ENCODE measurements around the gene ITGA3. TPM values are rescaled to one million over a fixed set of nuclear protein-coding genes. Genes with fewer than 3 reads are reported as not detected.

The ITGA3 gene
- total RNA-seq (10 to 100 TPM; 22.7 to 52.3 (median 41.1) TPM), polyA plus RNA-seq (10 to 100 TPM in 1 of 3 donors, 1 to 10 TPM in 2; 5.5 to 16.6 (median 8.1) TPM)
- long read RNA-seq, donor 1, partial matches to known transcripts = 0 of 2 reads
- long read RNA-seq, donor 1, other reads (novel, unspliced or antisense) = 0 of 2 reads
- long read RNA-seq, donor 2, partial matches to known transcripts = 0 of 4 reads
- long read RNA-seq, donor 2, other reads (novel, unspliced or antisense) = 0 of 4 reads

- 0 to 1% (median 1%) methylated on average over 44 to 65 of the region's 65 CpGs for WGBS, 5 donors
- Histone ChIP-seq H3K4me3 (peak within 1 kb of the TSS; percentile 82 to 95 (median 86)), H3K9me3 (no peaks in the 10 kb centered on the region), H3K36me3 (no peaks in the 10 kb centered on the region), H3K4me1 (peaks cover 15 to 97% (median 61%) of the 10 kb centered on the region in 6 donors), H3K27me3 (replicated peaks in 1 of 7) (peaks cover 0 to 45% (median 0%) of the 10 kb centered on the region in 7 donors), H3K27ac (peak within 1 kb of the TSS; percentile 63 to 88 (median 82))
- intact Hi-C loops (cut with DNase I; ENCODE audit: low total_unique reads) = no loop called here
- DNase-seq = peak; percentile 82
- TF ChIP-seq POLR2AphosphoS5 (IDR thresholded peaks at IDR 0.05) = peak in 2 of 3 donors; percentile 76 to 77
- no peak for TF ChIP-seq CTCF (IDR thresholded peaks at IDR 0.05 in 8 of 11, conservative IDR thresholded peaks at IDR 0.05 in 3 of 11)
- TF ChIP-seq POLR2A (IDR thresholded peaks at IDR 0.05) = no peak
Measured at GRCh38 chr17:50055426-50056216, at the start of gene ITGA3. Gene ITGA3 (plus strand): TSS chr17:50056110. CDS start chr17:50056440, 330 bp downstream.

- peaks cover 0 to 44% (median 38%) of the 10 kb centered on the region in 8 donors for H3K9me3 ChIP-seq
- H3K4me3 ChIP-seq = no peak overlapping the region
- DNase-seq = no peak
- TF ChIP-seq POLR2AphosphoS5 (IDR thresholded peaks at IDR 0.05) (no peak), POLR2A (IDR thresholded peaks at IDR 0.05) (no peak), CTCF (IDR thresholded peaks at IDR 0.05 in 8 of 11, conservative IDR thresholded peaks at IDR 0.05 in 3 of 11) (no peak)
- H3K27ac ChIP-seq = no peak overlapping the region
- H3K36me3 ChIP-seq = no peaks in the 10 kb centered on the region
- WGBS, 5 donors = 85 to 90% (median 90%) methylated on average over 2 of the region's 2 CpGs
- intact Hi-C loops (cut with DNase I; ENCODE audit: low total_unique reads) = no loop called here
- H3K4me1 ChIP-seq = no peaks in the 10 kb centered on the region
- H3K27me3 ChIP-seq (replicated peaks in 1 of 7) = peaks cover 0 to 44% (median 0%) of the 10 kb centered on the region in 7 donors
Measured at GRCh38 chr17:50009282-50009681, 46.6 kb upstream of the ITGA3 start.

- no peaks in the 10 kb centered on the region for H3K36me3 ChIP-seq
- H3K4me1 ChIP-seq = no peaks in the 10 kb centered on the region
- H3K4me3 ChIP-seq = no peak overlapping the region
- peaks cover 0 to 37% (median 0%) of the 10 kb centered on the region in 7 donors for H3K27me3 ChIP-seq (replicated peaks in 1 of 7)
- TF ChIP-seq POLR2A (IDR thresholded peaks at IDR 0.05) = no peak
- TF ChIP-seq CTCF (IDR thresholded peaks at IDR 0.05 in 8 of 11, conservative IDR thresholded peaks at IDR 0.05 in 3 of 11) = no peak
- no peak for TF ChIP-seq POLR2AphosphoS5 (IDR thresholded peaks at IDR 0.05)
- H3K9me3 ChIP-seq = peaks cover 0 to 57% (median 47%) of the 10 kb centered on the region in 8 donors
- intact Hi-C loops (cut with DNase I; ENCODE audit: low total_unique reads) = no loop called here
- H3K27ac ChIP-seq = no peak overlapping the region
- 60 to 93% (median 83%) methylated on average over 2 of the region's 2 CpGs for WGBS, 5 donors
- no peak for DNase-seq
Measured at GRCh38 chr17:50013079-50013478, 42.8 kb upstream of the ITGA3 start.

Measured in spleen (tissue), 13 donors.